HEK293 (cell line): ENCODE results near the gene HCN4.

ENCODE experiments used
- CTCF ChIA-PET: fragments of 350-600 bp; formaldehyde crosslinking; extraction: SDS; loops from one replicate; lab custom pipeline; 2021; ENCODE audit warnings: antibody characterized with exemption; lab: Yijun Ruan, JAX
- POLR2A ChIA-PET: fragments of 300-600 bp; formaldehyde crosslinking; extraction: SDS; loops from one replicate; lab custom pipeline; 2020; ENCODE audit warnings: antibody characterized with exemption, inconsistent platforms; lab: Yijun Ruan, JAX
- H3K27ac ChIP-seq: fragments of 200-500 bp; sonication (Bioruptor generic); 2 replicates; pipeline ENCODE4 v1.5.1; 2014; ENCODE audit warnings: low read depth, low read length, control low read depth, inconsistent platforms; ENCODE audit errors: extremely low read depth
- H3K36me3 ChIP-seq, 2 experiments: fragments of 200-500 bp in 1 of 2; sonication (Bioruptor generic) in 1 of 2; 1 replicate in 1 of 2; 2 replicates in 1 of 2; pipeline ENCODE4 v1.5.1; 2014 to 2017; ENCODE audit warnings: inconsistent platforms in 2 of 2, low read length in 2 of 2; ENCODE audit not compliant: control insufficient read depth in 2 of 2, insufficient read depth in 1 of 2
- H3K4me1 ChIP-seq: fragments of 200-500 bp; sonication (Bioruptor generic); 2 replicates; pipeline ENCODE4 v1.5.1; 2014; ENCODE audit warnings: mild to moderate bottlenecking, low read length, inconsistent platforms; ENCODE audit not compliant: control insufficient read depth, insufficient read depth
- H3K4me3 ChIP-seq: 2 replicates; pipeline ENCODE4 v1.5.1; 2011; ENCODE audit warnings: low read depth, mild to moderate bottlenecking, control low read depth, low read length, moderate library complexity
- H3K9me3 ChIP-seq: fragments of 200-500 bp; sonication (Bioruptor generic); 2 replicates; pipeline ENCODE4 v1.5.1; 2014; ENCODE audit warnings: low read depth, low read length, inconsistent platforms; ENCODE audit not compliant: control insufficient read depth, insufficient read depth
- GLIS1 ChIP-seq: fragments of 450-650 bp; formaldehyde crosslinking; IDR thresholded peaks from 2 replicates; pipeline ENCODE4 v1.5.1; 2016; ENCODE audit warnings: missing biosample characterization, missing genetic modification characterization
- KLF10 ChIP-seq: fragments of 450-650 bp; IDR thresholded peaks from 2 replicates; pipeline ENCODE4 v1.5.1; 2018; ENCODE audit warnings: missing biosample characterization, mild to moderate bottlenecking, missing genetic modification characterization
- KLF7 ChIP-seq: fragments of 450-650 bp; formaldehyde crosslinking; IDR thresholded peaks from 2 replicates; pipeline ENCODE4 v1.5.1; 2016; ENCODE audit warnings: missing biosample characterization, missing genetic modification characterization, borderline replicate concordance
- PBX3 ChIP-seq: sonication (generic); formaldehyde crosslinking; IDR thresholded peaks from 2 replicates; pipeline ENCODE4 v1.8.1; 2022; ENCODE audit warnings: mild to moderate bottlenecking, moderate library complexity, missing genetic modification reagents
- SP7 ChIP-seq: fragments of 450-650 bp; formaldehyde crosslinking; IDR thresholded peaks from 2 replicates; pipeline ENCODE4 v1.5.1; 2016; ENCODE audit warnings: missing biosample characterization, missing genetic modification characterization
- TRIM28 ChIP-seq: IDR thresholded peaks from 2 replicates; pipeline ENCODE4 v1.6.1; 2011; ENCODE audit warnings: low read length, control low read depth, borderline replicate concordance
- ZBTB49 ChIP-seq: fragments of 450-650 bp; formaldehyde crosslinking; IDR thresholded peaks from 2 replicates; pipeline ENCODE4 v1.5.1; 2016; ENCODE audit warnings: missing biosample characterization, missing genetic modification characterization, low read depth
- ZNF148 ChIP-seq: fragments of 450-650 bp; formaldehyde crosslinking; IDR thresholded peaks from 2 replicates; pipeline ENCODE4 v1.5.0; 2017; ENCODE audit warnings: missing biosample characterization, missing genetic modification characterization, borderline replicate concordance
- ZNF202 ChIP-seq: fragments of 450-650 bp; formaldehyde crosslinking; IDR thresholded peaks from 2 replicates; pipeline ENCODE4 v1.5.1; 2016; ENCODE audit warnings: missing biosample characterization, missing genetic modification characterization, borderline replicate concordance
- ZNF223 ChIP-seq: fragments of 450-650 bp; formaldehyde crosslinking; IDR thresholded peaks from 2 replicates; pipeline ENCODE4 v1.5.1; 2016; ENCODE audit warnings: missing biosample characterization, missing genetic modification characterization
- ZNF423 ChIP-seq: fragments of 450-650 bp; formaldehyde crosslinking; IDR thresholded peaks from 2 replicates; pipeline ENCODE4 v1.5.1; 2016; ENCODE audit warnings: missing biosample characterization, missing genetic modification characterization
- ZNF596 ChIP-seq: fragments of 450-650 bp; IDR thresholded peaks from 2 replicates; pipeline ENCODE4 v1.5.0; 2018; ENCODE audit warnings: missing biosample characterization, mild to moderate bottlenecking, missing genetic modification characterization, moderate library complexity
- ZNF660 ChIP-seq: fragments of 450-650 bp; IDR thresholded peaks from 2 replicates; pipeline ENCODE4 v1.5.1; 2018; ENCODE audit warnings: missing biosample characterization, mild to moderate bottlenecking, missing genetic modification characterization
- ZNF670 ChIP-seq: fragments of 450-650 bp; formaldehyde crosslinking; IDR thresholded peaks from 2 replicates; pipeline ENCODE4 v1.5.1; 2016; ENCODE audit warnings: missing biosample characterization, missing genetic modification characterization, low read depth
- ZNF791 ChIP-seq: fragments of 450-650 bp; formaldehyde crosslinking; IDR thresholded peaks from 2 replicates; pipeline ENCODE4 v1.5.1; 2016; ENCODE audit warnings: missing biosample characterization, missing genetic modification characterization
- ZNF792 ChIP-seq: fragments of 450-650 bp; formaldehyde crosslinking; IDR thresholded peaks from 2 replicates; pipeline ENCODE4 v1.5.1; 2016; ENCODE audit warnings: missing biosample characterization, missing genetic modification characterization
- ZSCAN23 ChIP-seq: fragments of 450-650 bp; formaldehyde crosslinking; IDR thresholded peaks from 2 replicates; pipeline ENCODE4 v1.5.1; 2016; ENCODE audit warnings: missing biosample characterization, missing genetic modification characterization
- TF ChIP-seq, protein P1 (sequence below): fragments of 450-650 bp; formaldehyde crosslinking; conservative IDR thresholded peaks from 2 replicates; pipeline ENCODE4 v1.5.1; 2016; ENCODE audit warnings: low read depth, missing biosample characterization, missing genetic modification characterization

Gene HCN4

GRCh38 chr15:73361337-73361736 lies 7.4 kb downstream of the HCN4 start:
- no peaks in the 10 kb centered on the region for H3K9me3 ChIP-seq
- CTCF ChIA-PET: interaction anchor here (0.6 kb wide), 1 partner anchor 36 kb away, joined by 3 read pairs; no protein-coding TSS in a partner anchor
- H3K4me3 ChIP-seq: no peak overlapping the region
- no peaks in the 10 kb centered on the region for H3K36me3 ChIP-seq
- H3K27ac ChIP-seq: no peak overlapping the region
- no peak for TF ChIP-seq KLF10 (tag by site-specific recombination)
- H3K4me1 ChIP-seq: no peaks in the 10 kb centered on the region
- POLR2A ChIA-PET: no interaction called here

DNA sequence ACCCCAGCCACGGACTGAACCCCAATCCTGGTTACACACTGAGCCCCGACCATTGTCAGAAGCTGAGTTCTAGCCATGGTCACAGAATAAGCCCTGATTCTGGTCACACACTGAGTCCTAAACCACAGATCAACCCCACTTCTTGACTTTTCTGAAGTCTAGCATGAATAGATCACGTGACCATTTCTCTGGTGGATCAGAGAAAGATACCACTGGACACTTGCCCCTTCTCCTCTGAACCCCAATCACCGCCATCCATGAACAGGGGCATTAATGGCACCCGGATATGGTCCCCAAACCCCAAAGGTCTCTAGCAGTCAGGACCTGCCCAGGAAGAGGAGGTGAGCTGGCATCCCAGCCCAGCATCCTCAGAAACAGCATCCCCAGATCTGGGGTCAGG lies 9.1 kb downstream of the HCN4 start:
- H3K36me3 ChIP-seq: no peaks in the 10 kb centered on the region
- H3K27ac ChIP-seq: no peak overlapping the region
- CTCF ChIA-PET: interaction anchor here (0.7 to 1.0 kb wide), 2 partner anchors 272 to 277 kb away, joined by 3 read pairs; no protein-coding TSS in a partner anchor
- no peak overlapping the region for H3K4me3 ChIP-seq
- POLR2A ChIA-PET: no interaction called here
- no peaks in the 10 kb centered on the region for H3K4me1 ChIP-seq
- TF ChIP-seq PBX3 (CRISPR knock-in tag) (no peak), TRIM28 (no peak), ZSCAN23 (tag by site-specific recombination) (no peak), ZNF596 (tag by site-specific recombination) (no peak), ZNF202 (tag by site-specific recombination) (no peak), GLIS1 (no peak), ZNF660 (tag by site-specific recombination) (no peak), ZNF670 (no peak), ZNF792 (tag by site-specific recombination) (no peak), ZNF223 (tag by site-specific recombination) (no peak), KLF7 (tag by site-specific recombination) (no peak)
- TF ChIP-seq, protein P1, sequence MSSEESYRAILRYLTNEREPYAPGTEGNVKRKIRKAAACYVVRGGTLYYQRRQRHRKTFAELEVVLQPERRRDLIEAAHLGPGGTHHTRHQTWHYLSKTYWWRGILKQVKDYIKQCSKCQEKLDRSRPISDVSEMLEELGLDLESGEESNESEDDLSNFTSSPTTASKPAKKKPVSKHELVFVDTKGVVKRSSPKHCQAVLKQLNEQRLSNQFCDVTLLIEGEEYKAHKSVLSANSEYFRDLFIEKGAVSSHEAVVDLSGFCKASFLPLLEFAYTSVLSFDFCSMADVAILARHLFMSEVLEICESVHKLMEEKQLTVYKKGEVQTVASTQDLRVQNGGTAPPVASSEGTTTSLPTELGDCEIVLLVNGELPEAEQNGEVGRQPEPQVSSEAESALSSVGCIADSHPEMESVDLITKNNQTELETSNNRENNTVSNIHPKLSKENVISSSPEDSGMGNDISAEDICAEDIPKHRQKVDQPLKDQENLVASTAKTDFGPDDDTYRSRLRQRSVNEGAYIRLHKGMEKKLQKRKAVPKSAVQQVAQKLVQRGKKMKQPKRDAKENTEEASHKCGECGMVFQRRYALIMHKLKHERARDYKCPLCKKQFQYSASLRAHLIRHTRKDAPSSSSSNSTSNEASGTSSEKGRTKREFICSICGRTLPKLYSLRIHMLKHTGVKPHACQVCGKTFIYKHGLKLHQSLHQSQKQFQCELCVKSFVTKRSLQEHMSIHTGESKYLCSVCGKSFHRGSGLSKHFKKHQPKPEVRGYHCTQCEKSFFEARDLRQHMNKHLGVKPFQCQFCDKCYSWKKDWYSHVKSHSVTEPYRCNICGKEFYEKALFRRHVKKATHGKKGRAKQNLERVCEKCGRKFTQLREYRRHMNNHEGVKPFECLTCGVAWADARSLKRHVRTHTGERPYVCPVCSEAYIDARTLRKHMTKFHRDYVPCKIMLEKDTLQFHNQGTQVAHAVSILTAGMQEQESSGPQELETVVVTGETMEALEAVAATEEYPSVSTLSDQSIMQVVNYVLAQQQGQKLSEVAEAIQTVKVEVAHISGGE (tag by site-specific recombination): no peak
- H3K9me3 ChIP-seq: no peaks in the 10 kb centered on the region

- Histone ChIP-seq H3K4me3 (no peak overlapping the region), H3K27ac (no peak overlapping the region), H3K36me3 (no peaks in the 10 kb centered on the region), H3K4me1 (no peaks in the 10 kb centered on the region), H3K9me3 (no peaks in the 10 kb centered on the region)
- ChIA-PET CTCF (interaction anchor here (0.6 to 0.8 kb wide), 2 partner anchors 52 to 319 kb away, joined by 3 to 4 read pairs; no protein-coding TSS in a partner anchor), POLR2A (interaction anchor here (1.1 kb wide), 1 partner anchor 8 kb away, joined by 3 read pairs; no protein-coding TSS in a partner anchor)
- no peak for TF ChIP-seq ZNF791 (tag by site-specific recombination)
- TF ChIP-seq ZBTB49: no peak
- no peak for TF ChIP-seq SP7 (tag by site-specific recombination)
- TF ChIP-seq ZNF148 (tag by site-specific recombination): no peak
- TF ChIP-seq ZNF423 (tag by site-specific recombination): no peak
Measured at GRCh38 chr15:73357999-73358665, 10.6 kb downstream of the HCN4 start.
